22Rv1 (cell line): ENCODE results near the gene TULP3.

Experiments used
- H3K27ac ChIP-seq: fragments of 450-650 bp; 2 replicates; pipeline ENCODE4 v1.5.1; 2017
- ZFX ChIP-seq: fragments of 450-650 bp; IDR thresholded peaks from 2 replicates; pipeline ENCODE4 v1.6.1; 2017; ENCODE audit warnings: antibody characterized with exemption, borderline replicate concordance
- TF ChIP-seq, protein P1 (sequence below): fragments of 450-650 bp; IDR thresholded peaks from 2 replicates; pipeline ENCODE4 v1.5.1; 2017; ENCODE audit warnings: mild to moderate bottlenecking

The TULP3 gene

DNA sequence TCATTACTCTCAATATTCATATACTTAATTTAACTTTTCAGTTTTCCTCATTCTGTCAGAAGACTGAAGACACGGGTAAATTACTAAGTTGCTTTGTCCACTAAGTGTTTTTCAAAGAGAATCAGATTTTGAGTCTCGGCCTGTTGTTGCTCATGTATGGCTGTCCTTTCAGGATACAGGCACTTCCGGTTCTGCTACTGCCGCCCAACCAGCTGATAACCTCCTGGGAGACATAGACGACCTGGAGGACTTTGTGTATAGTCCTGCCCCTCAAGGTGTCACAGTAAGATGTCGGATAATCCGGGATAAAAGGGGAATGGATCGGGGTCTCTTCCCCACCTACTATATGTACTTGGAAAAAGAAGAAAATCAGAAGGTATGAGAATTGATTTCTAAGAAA, 40.2 kb downstream of the TULP3 start:
- TF ChIP-seq ZFX: no peak
- TF ChIP-seq, protein P1, sequence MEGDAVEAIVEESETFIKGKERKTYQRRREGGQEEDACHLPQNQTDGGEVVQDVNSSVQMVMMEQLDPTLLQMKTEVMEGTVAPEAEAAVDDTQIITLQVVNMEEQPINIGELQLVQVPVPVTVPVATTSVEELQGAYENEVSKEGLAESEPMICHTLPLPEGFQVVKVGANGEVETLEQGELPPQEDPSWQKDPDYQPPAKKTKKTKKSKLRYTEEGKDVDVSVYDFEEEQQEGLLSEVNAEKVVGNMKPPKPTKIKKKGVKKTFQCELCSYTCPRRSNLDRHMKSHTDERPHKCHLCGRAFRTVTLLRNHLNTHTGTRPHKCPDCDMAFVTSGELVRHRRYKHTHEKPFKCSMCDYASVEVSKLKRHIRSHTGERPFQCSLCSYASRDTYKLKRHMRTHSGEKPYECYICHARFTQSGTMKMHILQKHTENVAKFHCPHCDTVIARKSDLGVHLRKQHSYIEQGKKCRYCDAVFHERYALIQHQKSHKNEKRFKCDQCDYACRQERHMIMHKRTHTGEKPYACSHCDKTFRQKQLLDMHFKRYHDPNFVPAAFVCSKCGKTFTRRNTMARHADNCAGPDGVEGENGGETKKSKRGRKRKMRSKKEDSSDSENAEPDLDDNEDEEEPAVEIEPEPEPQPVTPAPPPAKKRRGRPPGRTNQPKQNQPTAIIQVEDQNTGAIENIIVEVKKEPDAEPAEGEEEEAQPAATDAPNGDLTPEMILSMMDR: no peak
- no peak overlapping the region for H3K27ac ChIP-seq

DNA sequence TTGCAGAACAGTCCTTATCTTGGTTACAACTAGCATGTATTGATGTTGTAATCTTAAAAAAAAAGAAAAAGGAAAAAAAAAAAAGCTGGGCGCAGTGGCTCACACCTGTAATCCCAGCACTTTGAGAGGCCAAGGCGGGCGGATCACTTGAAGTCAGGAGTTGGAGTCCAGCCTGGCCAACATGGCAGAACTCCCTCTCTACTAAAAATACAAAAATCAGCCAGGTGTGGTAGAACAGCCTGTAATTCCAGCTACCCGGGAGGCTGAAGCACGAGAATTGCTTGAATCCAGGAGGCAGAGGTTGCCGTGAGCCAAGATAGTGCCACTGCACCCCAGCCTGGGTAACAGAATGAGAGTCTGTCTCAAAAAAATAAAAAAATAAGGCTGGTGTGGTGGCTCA, 42.9 kb downstream of the TULP3 start:
- TF ChIP-seq ZFX: no peak
- TF ChIP-seq, protein P1: no peak
- no peak overlapping the region for H3K27ac ChIP-seq

DNA sequence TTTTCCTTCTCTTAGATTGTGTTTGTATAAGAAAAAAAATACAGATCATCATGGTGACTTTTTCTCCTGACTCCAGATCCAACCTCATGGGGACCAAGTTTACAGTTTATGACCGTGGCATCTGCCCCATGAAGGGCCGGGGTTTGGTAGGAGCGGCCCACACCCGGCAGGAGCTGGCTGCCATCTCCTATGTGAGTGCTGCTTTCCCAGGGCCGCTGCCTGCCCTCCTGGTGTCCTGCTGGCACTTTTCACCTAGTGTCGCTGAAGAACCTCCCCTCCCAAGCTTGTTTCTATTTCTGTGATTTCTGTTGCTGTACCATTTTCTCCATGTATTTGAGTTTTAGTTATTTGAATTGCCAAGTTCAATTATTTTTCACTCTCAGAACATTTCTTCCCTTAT, 43.7 kb downstream of the TULP3 start:
- H3K27ac ChIP-seq: no peak overlapping the region
- TF ChIP-seq, protein P1: no peak
- no peak for TF ChIP-seq ZFX

DNA sequence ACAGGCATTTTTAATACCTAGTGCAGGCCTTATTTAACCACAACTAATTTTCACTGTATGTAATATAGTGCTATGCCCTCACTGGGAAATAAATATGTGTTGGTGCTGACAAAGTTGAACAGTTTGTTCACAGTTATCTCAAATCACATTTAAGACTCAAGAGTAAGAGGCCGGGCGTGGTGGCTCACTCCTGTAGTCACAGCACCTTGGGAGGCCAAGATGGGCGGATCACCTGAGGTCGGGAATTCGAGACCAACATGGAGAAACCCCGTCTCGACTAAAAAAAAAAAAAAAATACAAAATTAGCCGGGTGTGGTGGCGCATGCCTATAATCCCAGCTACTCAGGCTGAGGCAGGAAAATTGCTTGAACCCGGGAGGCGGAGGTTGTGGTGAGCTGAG, 45.6 kb downstream of the TULP3 start:
- no peak overlapping the region for H3K27ac ChIP-seq
- TF ChIP-seq, protein P1: no peak
- TF ChIP-seq ZFX: no peak

DNA sequence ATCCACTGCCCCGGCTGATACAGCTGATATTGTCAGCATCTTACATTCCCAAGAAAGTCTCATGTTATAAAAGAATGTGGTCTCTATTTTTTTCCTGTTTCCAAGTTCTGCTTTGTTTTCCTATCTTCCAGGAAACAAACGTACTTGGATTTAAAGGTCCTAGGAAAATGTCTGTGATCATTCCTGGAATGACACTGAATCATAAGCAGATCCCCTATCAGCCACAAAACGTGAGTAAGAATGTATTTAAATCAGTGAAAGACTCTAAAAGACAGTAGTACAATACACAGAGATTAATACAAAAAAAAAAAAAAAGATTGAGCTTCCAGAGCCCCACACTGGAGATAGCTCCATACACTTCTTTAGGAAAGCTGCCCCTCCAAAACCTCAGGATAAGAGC, 46.8 kb downstream of the TULP3 start:
- no peak for TF ChIP-seq ZFX
- TF ChIP-seq, protein P1: no peak
- H3K27ac ChIP-seq: no peak overlapping the region

DNA sequence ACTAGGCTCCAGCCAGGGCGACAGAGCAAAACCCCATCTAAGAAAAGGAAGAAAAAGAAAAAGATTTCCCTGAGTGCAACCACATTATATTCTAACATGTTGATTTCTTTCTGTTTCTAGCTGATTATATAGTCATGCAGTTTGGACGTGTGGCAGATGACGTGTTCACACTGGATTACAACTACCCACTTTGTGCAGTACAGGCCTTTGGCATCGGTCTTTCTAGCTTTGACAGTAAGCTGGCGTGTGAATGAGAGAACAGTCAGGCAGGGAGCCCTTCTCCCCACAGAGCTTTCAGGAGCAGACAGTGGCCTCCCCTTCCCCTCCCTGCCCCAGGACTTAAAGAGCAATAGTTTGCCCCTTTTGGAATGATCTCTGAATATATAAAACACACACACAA, 48.5 kb downstream of the TULP3 start:
- no peak for TF ChIP-seq ZFX
- TF ChIP-seq, protein P1: no peak
- no peak overlapping the region for H3K27ac ChIP-seq

DNA sequence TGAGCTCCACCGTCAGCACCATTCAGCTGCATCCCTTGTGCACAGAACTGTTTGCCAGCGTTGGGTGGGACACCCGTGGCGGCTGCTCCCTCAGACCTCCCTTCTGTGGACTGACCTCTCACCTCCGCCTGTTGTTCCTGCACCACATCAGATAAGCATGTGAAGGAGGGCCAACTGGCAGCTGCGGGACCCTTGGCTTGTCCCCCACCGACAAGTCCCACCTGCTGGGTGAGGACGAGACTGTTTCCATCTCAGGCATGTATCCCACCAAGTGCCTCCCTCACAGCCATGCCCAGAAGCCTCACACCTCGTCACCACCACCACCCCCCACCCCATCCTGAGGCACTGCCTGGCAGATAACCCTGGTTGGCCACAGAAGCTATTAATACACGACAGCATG, 49.9 kb downstream of the TULP3 start:
- TF ChIP-seq, protein P1: no peak
- no peak for TF ChIP-seq ZFX
- H3K27ac ChIP-seq: no peak overlapping the region
